Neutrophil (primary cell): Measurements from ENCODE around the gene NUDT1.
"Not testable (repeated sequence)": the region's sequence is repeated elsewhere in the genome, so short reads cannot be mapped to it uniquely, and the experiment has no call there.

Source experiments
- H3K27ac ChIP-seq: fragments of 200-600 bp; sonication (generic); 2 replicates; pipeline ENCODE4 v1.5.1; 2016; ENCODE audit warnings: mild to moderate bottlenecking, moderate library complexity
- H3K27me3 ChIP-seq: fragments of 200-600 bp; sonication (generic); 2 replicates; pipeline ENCODE4 v1.6.0; 2016; ENCODE audit warnings: mild to moderate bottlenecking
- H3K36me3 ChIP-seq: fragments of 200-600 bp; sonication (generic); 2 replicates; pipeline ENCODE4 v1.5.1; 2017
- H3K4me1 ChIP-seq, 2 experiments: fragments of 200-600 bp in 1 of 2; sonication (generic) in 1 of 2; 1 replicate in 1 of 2; 2 replicates in 1 of 2; pipeline versions ENCODE4 v1.5.1 to v1.6.1; 2013 to 2016; ENCODE audit warnings: low read depth in 1 of 2, low read length in 1 of 2, mild to moderate bottlenecking in 1 of 2, moderate library complexity in 1 of 2; ENCODE audit not compliant: control insufficient read depth in 1 of 2, insufficient read depth in 1 of 2
- H3K4me3 ChIP-seq, 2 experiments: fragments of 200-600 bp in 1 of 2; sonication (generic) in 1 of 2; 1 replicate in 1 of 2; 2 replicates in 1 of 2; pipeline ENCODE4 v1.5.1; 2013 to 2016; ENCODE audit warnings: low read depth in 1 of 2, low read length in 1 of 2, mild to moderate bottlenecking in 1 of 2, moderate library complexity in 1 of 2
- H3K9me3 ChIP-seq: fragments of 200-600 bp; sonication (generic); 2 replicates; pipeline ENCODE4 v1.5.1; 2016
- CTCF ChIP-seq: fragments of 200-600 bp; sonication (generic); IDR thresholded peaks from 2 replicates; pipeline ENCODE4 v1.5.1; 2016; ENCODE audit warnings: antibody characterized with exemption

NUDT1 gene

GRCh38 chr7:2261611-2262010 is 19.6 kb downstream of the NUDT1 start:
- no peaks in the 10 kb centered on the region for H3K27me3 ChIP-seq
- H3K4me3 ChIP-seq = peak overlapping the region; percentile 64 to 71
- H3K27ac ChIP-seq = peak overlapping the region; percentile 98
- peaks cover 11 to 15% of the 10 kb centered on the region in 2 experiments for H3K4me1 ChIP-seq
- no peaks in the 10 kb centered on the region for H3K9me3 ChIP-seq
- TF ChIP-seq CTCF = no peak
- peaks cover 5% of the 10 kb centered on the region for H3K36me3 ChIP-seq

GRCh38 chr7:2263176-2263575 is 21.1 kb downstream of the NUDT1 start:
- Histone ChIP-seq H3K36me3 (no peaks in the 10 kb centered on the region), H3K4me1 (peaks cover 11 to 15% of the 10 kb centered on the region in 2 experiments), H3K27me3 (no peaks in the 10 kb centered on the region), H3K4me3 (no peak overlapping the region), H3K27ac (no peak overlapping the region), H3K9me3 (no peaks in the 10 kb centered on the region)
- TF ChIP-seq CTCF = no peak

DNA sequence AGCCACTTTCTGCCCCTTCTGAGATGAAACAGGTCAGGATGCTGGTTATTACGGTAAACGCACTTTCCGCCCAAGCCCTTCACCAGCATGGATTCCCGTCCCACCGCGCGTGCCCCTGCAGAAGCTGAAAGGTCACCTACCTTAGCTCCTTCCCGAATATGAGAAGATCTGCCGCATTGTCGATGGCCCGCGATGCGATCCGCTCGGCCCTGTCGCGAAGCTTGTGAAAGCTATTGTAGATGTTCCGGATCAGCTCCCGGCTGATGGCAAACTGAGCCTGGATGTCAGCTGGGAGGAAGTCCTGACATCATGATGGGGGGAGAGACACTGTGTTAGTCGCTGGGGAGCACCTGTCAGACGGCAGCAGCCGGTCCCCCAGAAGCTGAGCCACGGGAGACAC is 22.1 kb downstream of the NUDT1 start:
- H3K36me3 ChIP-seq = no peaks in the 10 kb centered on the region
- no peak overlapping the region for H3K4me3 ChIP-seq
- no peaks in the 10 kb centered on the region for H3K9me3 ChIP-seq
- H3K27me3 ChIP-seq = no peaks in the 10 kb centered on the region
- H3K27ac ChIP-seq = no peak overlapping the region
- no peak for TF ChIP-seq CTCF
- peaks cover 11 to 15% of the 10 kb centered on the region in 2 experiments for H3K4me1 ChIP-seq

GRCh38 chr7:2266911-2267310 is 24.9 kb downstream of the NUDT1 start:
- Histone ChIP-seq H3K4me3 (no peak overlapping the region), H3K4me1 (peaks cover 3 to 4% of the 10 kb centered on the region in 2 experiments), H3K36me3 (peaks cover 4% of the 10 kb centered on the region), H3K27me3 (no peaks in the 10 kb centered on the region), H3K9me3 (no peaks in the 10 kb centered on the region), H3K27ac (no peak overlapping the region)
- TF ChIP-seq CTCF = no peak

DNA sequence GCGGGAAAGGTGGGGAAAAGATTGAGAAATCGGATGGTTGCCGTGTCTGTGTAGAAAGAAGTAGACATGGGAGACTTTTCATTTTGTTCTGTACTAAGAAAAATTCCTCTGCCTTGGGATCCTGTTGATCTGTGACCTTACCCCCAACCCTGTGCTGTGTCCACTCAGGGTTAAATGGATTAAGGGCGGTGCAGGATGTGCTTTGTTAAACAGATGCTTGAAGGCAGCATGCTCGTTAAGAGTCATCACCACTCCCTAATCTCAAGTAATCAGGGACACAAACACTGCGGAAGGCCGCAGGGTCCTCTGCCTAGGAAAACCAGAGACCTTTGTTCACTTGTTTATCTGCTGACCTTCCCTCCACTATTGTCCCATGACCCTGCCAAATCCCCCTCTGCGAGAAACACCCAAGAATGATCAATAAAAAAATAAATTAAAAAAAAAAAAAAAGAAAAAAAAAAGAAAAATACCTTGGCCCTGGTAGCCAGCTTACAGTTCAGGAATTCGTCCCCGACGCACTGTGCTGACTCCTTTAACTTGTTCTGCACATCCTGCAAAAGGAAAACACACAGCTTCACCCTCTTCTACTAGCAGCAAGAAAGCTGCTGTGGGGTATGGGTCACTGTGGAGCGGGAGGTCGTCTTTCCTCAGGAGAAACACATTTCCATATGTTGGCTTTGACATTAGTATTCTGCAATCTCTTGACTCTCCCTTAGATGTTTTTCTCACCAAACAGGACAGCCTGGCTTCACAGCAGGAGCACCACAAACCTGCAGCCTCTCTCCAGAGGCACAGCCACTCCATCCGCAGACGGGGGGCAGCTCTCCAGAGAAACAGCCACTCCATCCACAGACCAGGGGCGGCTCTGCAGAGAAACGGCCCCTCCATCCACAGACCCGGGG is 27.3 kb downstream of the NUDT1 start:
- not testable (repeated sequence) for H3K27me3 ChIP-seq, H3K4me1 ChIP-seq, H3K4me3 ChIP-seq, H3K27ac ChIP-seq, H3K36me3 ChIP-seq, H3K9me3 ChIP-seq

- Histone ChIP-seq H3K4me1 (no peaks in the 10 kb centered on the region), H3K27me3 (no peaks in the 10 kb centered on the region), H3K27ac (no peak overlapping the region), H3K9me3 (no peaks in the 10 kb centered on the region), H3K4me3 (no peak overlapping the region), H3K36me3 (peaks cover 16% of the 10 kb centered on the region)
- TF ChIP-seq CTCF = no peak
Observed at GRCh38 chr7:2269991-2270460, 28.0 kb downstream of the NUDT1 start.
